DMS153 treated with DMSO at 0.1 percent for 48 hours (cell line): ENCODE measurements around the gene NPIPB6.

ENCODE experiments used
- DNase-seq: peaks from one replicate; lab custom pipeline; 2025; ENCODE audit not compliant: unreplicated experiment; lab: John Stamatoyannopoulos, UW

NPIPB6 gene

DNA sequence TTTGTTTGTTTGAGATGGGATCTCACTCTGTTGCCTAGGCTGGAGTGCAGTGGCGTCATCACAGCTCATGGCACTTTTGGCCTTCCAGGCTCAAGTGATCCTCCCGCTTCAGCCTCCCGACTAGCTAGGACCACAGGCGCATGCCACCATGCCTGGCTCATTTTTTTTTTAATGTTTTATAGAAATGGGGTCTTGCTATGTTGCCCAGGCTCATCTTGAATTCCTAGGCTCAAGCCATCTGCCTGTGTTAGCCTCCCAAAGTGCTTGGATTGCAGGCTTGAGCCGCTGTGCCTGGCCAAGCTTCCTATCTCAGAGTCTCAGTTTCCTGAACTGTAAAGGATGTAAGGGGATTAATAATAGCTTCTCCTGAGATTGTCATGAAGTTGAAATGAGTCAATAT is 63.0 kb downstream of the NPIPB6 start:
- no peak for DNase-seq

GRCh38 chr16:28298511-28298878 is 64.8 kb downstream of the NPIPB6 start:
- DNase-seq: peak; percentile 35

DNA sequence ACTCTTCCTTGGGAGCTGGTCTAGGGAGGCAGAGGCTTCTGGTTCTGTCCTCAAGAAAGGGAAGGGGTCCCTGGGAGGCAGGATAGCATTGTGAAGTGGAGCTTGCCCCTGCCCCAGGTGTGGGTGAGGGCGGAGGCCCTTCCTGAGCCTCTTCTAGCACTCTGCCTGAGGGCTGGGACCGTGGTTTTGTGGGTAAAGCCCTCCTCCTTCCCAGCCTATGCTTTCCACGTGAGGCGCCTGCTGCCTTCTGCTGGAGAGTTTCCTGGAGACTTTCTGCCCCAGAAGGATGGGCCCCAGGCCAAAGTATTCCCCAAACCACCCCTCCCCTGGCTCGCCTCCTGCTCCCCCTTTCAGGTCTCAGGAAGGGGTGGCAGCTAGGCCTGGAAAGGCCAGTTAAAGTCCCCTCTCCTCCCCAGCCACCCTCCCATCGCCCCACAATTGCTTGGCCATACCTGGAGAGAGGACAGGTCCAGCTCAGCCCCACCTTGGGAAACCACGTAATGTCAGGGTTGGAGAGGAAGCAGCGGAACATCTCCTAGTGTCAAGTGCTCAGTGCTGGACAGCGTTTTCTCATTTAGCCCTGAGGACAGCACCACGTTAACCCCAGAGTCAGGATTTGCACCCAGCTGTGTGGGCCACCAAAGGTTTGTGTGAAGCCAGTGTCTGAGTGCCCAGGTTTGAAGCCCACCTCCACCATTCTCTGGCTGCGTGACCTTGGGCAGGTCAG is 65.4 kb downstream of the NPIPB6 start:
- DNase-seq: no peak

GRCh38 chr16:28297308-28297707 is 66.0 kb downstream of the NPIPB6 start:
- DNase-seq: no peak

DNA sequence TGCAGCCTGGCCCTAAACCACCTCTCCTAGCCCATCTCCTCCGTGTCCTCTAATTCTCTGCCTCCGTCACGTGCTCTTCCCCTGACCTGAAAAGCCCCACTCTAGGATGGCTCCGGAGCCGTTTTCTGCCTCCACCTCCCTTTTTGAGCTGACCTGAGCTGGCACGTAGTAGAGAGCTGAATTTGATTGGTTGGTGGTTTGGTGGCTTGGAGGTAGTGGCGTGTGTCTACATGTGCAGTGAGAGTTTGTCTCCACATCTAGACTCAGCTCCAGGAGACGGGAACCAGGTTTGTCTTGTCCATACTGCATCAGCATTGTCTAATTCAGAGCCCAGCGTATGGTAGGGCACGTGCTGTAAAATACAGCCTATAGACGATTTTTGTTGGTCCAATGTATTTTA is 68.0 kb downstream of the NPIPB6 start:
- no peak for DNase-seq

GRCh38 chr16:28294201-28294600 is 69.1 kb downstream of the NPIPB6 start:
- no peak for DNase-seq

DNA sequence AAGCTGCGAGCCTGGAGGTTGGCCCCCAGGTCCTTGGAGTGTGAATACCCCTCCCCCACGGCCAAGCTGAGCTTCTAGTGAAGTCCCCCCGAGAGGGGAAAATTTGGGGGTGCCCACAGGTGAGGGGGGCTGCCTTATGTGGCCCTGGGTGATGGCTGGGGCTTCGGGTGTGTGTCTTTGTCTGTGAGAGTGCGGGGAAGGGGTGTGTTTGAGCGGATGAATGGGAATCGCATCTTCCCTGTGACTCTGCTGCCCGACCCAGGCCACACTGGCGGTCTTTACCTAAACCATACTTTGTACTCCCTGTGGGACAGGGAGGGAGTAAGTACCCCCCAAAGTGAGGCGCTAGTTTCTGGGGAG is 69.7 kb downstream of the NPIPB6 start:
- DNase-seq: no peak

- peak; percentile 18 for DNase-seq
Observed at GRCh38 chr16:28292731-28293600, 70.3 kb downstream of the NPIPB6 start.
